ENCODE results near the gene ATG3. TPM values are rescaled to one million over a fixed set of nuclear protein-coding genes. Genes with fewer than 3 reads are reported as not detected.

The ATG3 gene
- total RNA-seq, 1 experiment from 2014 or later, result 59.3 TPM

GRCh38 chr3:112579232-112579631 is 17.5 kb upstream of the ATG3 start:
- no peak overlapping the region for H2BK20ac ChIP-seq (ENCODE audit: low read depth, low read length, poor library complexity, severe bottlenecking)
- no peak overlapping the region for H3K23ac ChIP-seq (ENCODE audit: insufficient read length, low read depth, low read length)
- no peaks in the 10 kb centered on the region for H3K27me3 ChIP-seq (ENCODE audit: insufficient read depth, low read length)
- H2BK5ac ChIP-seq (ENCODE audit: insufficient read length, low read length), result no peak overlapping the region
- H3K27ac ChIP-seq (ENCODE audit: insufficient read length, low read depth, low read length), result no peak overlapping the region
- no peak overlapping the region for H3K56ac ChIP-seq (ENCODE audit: insufficient read length, low read depth, low read length)
- H3K14ac ChIP-seq (ENCODE audit: insufficient read depth, low read length), result no peak overlapping the region
- no peak overlapping the region for H3K18ac ChIP-seq (ENCODE audit: insufficient read length, low read depth, low read length)
- H3K79me2 ChIP-seq (ENCODE audit: insufficient read depth, low read length), result no peaks in the 10 kb centered on the region
- Mint-ChIP-seq H3K4me1 (peaks cover 3 to 24% of the 10 kb centered on the region in 2 experiments; a peak in 3 of 4 replicates), H3K27ac (no peak overlapping the region; a peak in 1 of 7 replicates), H3K27me3 (ENCODE audit: low read depth) (no peaks in the 10 kb centered on the region), H3K36me3 (ENCODE audit: insufficient read depth in 1 of 3, low read depth in 3 of 3) (peaks cover 0 to 24% (median 22%) of the 10 kb centered on the region in 3 experiments; a peak in 5 of 7 replicates), H3K4me3 (no peak overlapping the region), H3K9me3 (no peaks in the 10 kb centered on the region)
- no peaks in the 10 kb centered on the region for H3K9me3 ChIP-seq (ENCODE audit: control insufficient read depth, low read depth, low read length)
- no peak for TF ChIP-seq CTCF (conservative IDR thresholded peaks at IDR 0.05)
- no peak overlapping the region for H3T11ph ChIP-seq (ENCODE audit: low read length)
- H4K20me1 ChIP-seq (ENCODE audit: control insufficient read depth, insufficient read depth, insufficient read length), result no peaks in the 10 kb centered on the region
- no peak overlapping the region for H4K8ac ChIP-seq (replicated peaks; ENCODE audit: insufficient read length, low read depth, low read length)
- no peak overlapping the region for H2BK120ac ChIP-seq (ENCODE audit: low read depth, low read length, poor library complexity, severe bottlenecking)
- DNase-seq, result no peak
- H3K9ac ChIP-seq (ENCODE audit: extremely low read depth, insufficient read length, low read length), result no peak overlapping the region
- H2BK12ac ChIP-seq (ENCODE audit: insufficient read length, low read depth, low read length), result no peak overlapping the region
- H3K23me2 ChIP-seq (ENCODE audit: insufficient read length, low read depth, low read length, poor library complexity, severe bottlenecking), result no peaks in the 10 kb centered on the region
- H3K4ac ChIP-seq (ENCODE audit: low read depth, low read length), result no peak overlapping the region
- no peak overlapping the region for H4K5ac ChIP-seq (ENCODE audit: insufficient read length, low read depth, low read length)
- no peak overlapping the region for H2BK15ac ChIP-seq (ENCODE audit: low read depth, low read length)
- H2AFZ ChIP-seq (ENCODE audit: low read length), result no peak overlapping the region
- WGBS (ENCODE audit: extremely low coverage, insufficient read length, low lambda C conversion rate), result no CpG with 5 or more reads among the region's 3 CpGs
- no peak overlapping the region for H4K91ac ChIP-seq (ENCODE audit: insufficient read length, low read depth, low read length)
- no peaks in the 10 kb centered on the region for H3K79me1 ChIP-seq (ENCODE audit: insufficient read depth, low read depth, low read length, poor library complexity, severe bottlenecking)
- no peak overlapping the region for H2AK5ac ChIP-seq (ENCODE audit: insufficient read length, low read length)
- no peaks in the 10 kb centered on the region for H3K4me1 ChIP-seq (ENCODE audit: insufficient read depth, low read length)
- H3K4me2 ChIP-seq (ENCODE audit: insufficient read depth, insufficient read length, low read length), result no peak overlapping the region

Measured in H9 (cell line).